ENCODE measurements around the gene TSC2.

DNA sequence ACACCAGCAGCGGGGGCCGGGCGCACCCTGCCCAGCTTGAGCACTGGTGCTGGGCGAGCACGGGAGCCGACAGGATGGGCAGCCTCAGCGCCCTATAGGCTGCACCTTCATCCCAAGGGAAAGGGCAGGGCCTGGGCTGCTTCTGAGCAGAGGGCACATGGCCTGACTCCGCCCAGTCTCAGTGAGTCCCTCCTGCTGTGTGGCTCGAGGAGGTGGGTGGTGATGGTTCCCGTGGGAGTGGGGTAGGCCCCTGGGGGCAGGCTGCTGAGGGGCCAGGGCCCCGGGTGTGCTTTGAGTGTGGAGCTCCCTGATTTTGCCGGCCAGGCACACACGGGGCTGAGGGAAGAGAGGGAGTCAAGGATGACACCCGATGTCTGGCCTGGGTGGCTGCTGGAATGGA is 37.9 kb downstream of the TSC2 start:
- TF ChIP-seq, protein P1, sequence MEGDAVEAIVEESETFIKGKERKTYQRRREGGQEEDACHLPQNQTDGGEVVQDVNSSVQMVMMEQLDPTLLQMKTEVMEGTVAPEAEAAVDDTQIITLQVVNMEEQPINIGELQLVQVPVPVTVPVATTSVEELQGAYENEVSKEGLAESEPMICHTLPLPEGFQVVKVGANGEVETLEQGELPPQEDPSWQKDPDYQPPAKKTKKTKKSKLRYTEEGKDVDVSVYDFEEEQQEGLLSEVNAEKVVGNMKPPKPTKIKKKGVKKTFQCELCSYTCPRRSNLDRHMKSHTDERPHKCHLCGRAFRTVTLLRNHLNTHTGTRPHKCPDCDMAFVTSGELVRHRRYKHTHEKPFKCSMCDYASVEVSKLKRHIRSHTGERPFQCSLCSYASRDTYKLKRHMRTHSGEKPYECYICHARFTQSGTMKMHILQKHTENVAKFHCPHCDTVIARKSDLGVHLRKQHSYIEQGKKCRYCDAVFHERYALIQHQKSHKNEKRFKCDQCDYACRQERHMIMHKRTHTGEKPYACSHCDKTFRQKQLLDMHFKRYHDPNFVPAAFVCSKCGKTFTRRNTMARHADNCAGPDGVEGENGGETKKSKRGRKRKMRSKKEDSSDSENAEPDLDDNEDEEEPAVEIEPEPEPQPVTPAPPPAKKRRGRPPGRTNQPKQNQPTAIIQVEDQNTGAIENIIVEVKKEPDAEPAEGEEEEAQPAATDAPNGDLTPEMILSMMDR (IDR thresholded peaks at IDR 0.05; ENCODE audit: low read depth, low read length): no peak
- TF ChIP-seq EZH2phosphoT487 (IDR thresholded peaks at IDR 0.05; ENCODE audit: low read depth): no peak

All from OCI-LY3 (cell line).